K562 (cell line): ENCODE results near the gene LZTR1. TPM values are rescaled to one million over a fixed set of nuclear protein-coding genes. Genes with fewer than 3 reads are reported as not detected.

ENCODE experiments used
- ARHGAP35 ChIP-seq: fragments of 450-650 bp; IDR thresholded peaks from 2 replicates; pipeline ENCODE4 v1.6.1; 2018; ENCODE audit not compliant: partially characterized antibody
- CREM ChIP-seq: IDR thresholded peaks from 2 replicates; pipeline ENCODE4 v1.6.1; 2014; ENCODE audit warnings: antibody characterized with exemption, low read depth
- ELK1 ChIP-seq: sonication (generic); formaldehyde crosslinking; IDR thresholded peaks from 2 replicates; pipeline ENCODE4 v1.8.1; 2022; ENCODE audit warnings: missing genetic modification reagents
- FOXP1 ChIP-seq: sonication (generic); formaldehyde crosslinking; IDR thresholded peaks from 2 replicates; pipeline ENCODE4 v1.8.0; 2022; ENCODE audit warnings: mild to moderate bottlenecking, missing genetic modification reagents
- GTF2A2 ChIP-seq: IDR thresholded peaks from 2 replicates; pipeline ENCODE4 v1.6.1; 2016; ENCODE audit warnings: mild to moderate bottlenecking, missing genetic modification characterization, missing compliant biosample characterization
- HDAC1 ChIP-seq, 2 experiments: fragments of 450-650 bp; IDR thresholded peaks; 2 replicates each; pipeline ENCODE4 v1.6.1; 2016 to 2017; ENCODE audit warnings: inconsistent platforms in 1 of 2, mild to moderate bottlenecking in 1 of 2, moderate library complexity in 1 of 2
- KAT2B ChIP-seq: IDR thresholded peaks from one replicate; pipeline ENCODE4 v1.6.1; 2012; ENCODE audit warnings: low read depth, mild to moderate bottlenecking, control low read depth, inconsistent platforms, low read length, moderate library complexity
- MIER1 ChIP-seq: fragments of 450-650 bp; IDR thresholded peaks from 2 replicates; pipeline ENCODE4 v1.6.1; 2016; ENCODE audit warnings: antibody characterized with exemption, mild to moderate bottlenecking, low read depth
- MTA1 ChIP-seq: fragments of 450-650 bp; IDR thresholded peaks from 2 replicates; pipeline ENCODE4 v1.6.1; 2017; ENCODE audit warnings: borderline replicate concordance
- NCOA4 ChIP-seq: fragments of 450-650 bp; IDR thresholded peaks from 2 replicates; pipeline ENCODE4 v1.6.1; 2018; ENCODE audit warnings: mild to moderate bottlenecking; ENCODE audit not compliant: partially characterized antibody
- NRF1 ChIP-seq, 2 experiments: fragments of 450-650 bp; IDR thresholded peaks in 1 of 2; conservative IDR thresholded peaks in 1 of 2; 2 replicates each; pipeline ENCODE4 v1.6.1; 2014; ENCODE audit warnings: mild to moderate bottlenecking in 2 of 2
- POLR2A ChIP-seq: fragments of 450-650 bp; conservative IDR thresholded peaks from 2 replicates; pipeline ENCODE4 v1.6.1; 2016
- RBBP5 ChIP-seq: fragments of 200-600 bp; sonication (generic); IDR thresholded peaks from 2 replicates; pipeline ENCODE4 v1.6.1; 2012; ENCODE audit warnings: borderline replicate concordance, mild to moderate bottlenecking, low read length, control low read depth, inconsistent platforms; ENCODE audit not compliant: insufficient read depth, poor library complexity, severe bottlenecking
- SAP30 ChIP-seq: fragments of 200-600 bp; sonication (generic); IDR thresholded peaks from 2 replicates; pipeline ENCODE4 v1.6.1; 2012; ENCODE audit warnings: borderline replicate concordance, low read depth, mild to moderate bottlenecking, moderate library complexity, low read length, control low read depth, inconsistent platforms; ENCODE audit not compliant: insufficient read depth, poor library complexity, severe bottlenecking
- SIX5 ChIP-seq, 2 experiments: IDR thresholded peaks; 2 replicates each; pipeline ENCODE4 v1.6.1; 2011; ENCODE audit warnings: low read length in 2 of 2, borderline replicate concordance in 1 of 2, low read depth in 1 of 2, mild to moderate bottlenecking in 1 of 2, moderate library complexity in 1 of 2; ENCODE audit not compliant: insufficient read depth in 1 of 2
- STAT5A ChIP-seq: IDR thresholded peaks from 2 replicates; pipeline ENCODE4 v1.6.1; 2012; ENCODE audit warnings: low read length, inconsistent platforms, borderline replicate concordance
- ZC3H4 ChIP-seq: sonication (generic); formaldehyde crosslinking; IDR thresholded peaks from 2 replicates; pipeline ENCODE4 v1.9.0; 2021; ENCODE audit warnings: missing genetic modification reagents, borderline replicate concordance
- ZNF740 ChIP-seq, 3 experiments: fragments of 200-800 bp in 1 of 3; sonication (Bioruptor generic) in 1 of 3; sonication (generic) in 1 of 3; formaldehyde crosslinking in 1 of 3; IDR thresholded peaks; 2 replicates each; pipeline versions ENCODE4 v1.6.1 to v1.8.0; 2016 to 2022; ENCODE audit warnings: mild to moderate bottlenecking in 2 of 3, missing compliant biosample characterization in 2 of 3, missing genetic modification characterization in 2 of 3, missing genetic modification reagents in 1 of 3
- ZNF79 ChIP-seq: fragments of 250-450 bp; sonication (Bioruptor Pico); IDR thresholded peaks from 2 replicates; pipeline ENCODE4 v1.4.0; 2020; ENCODE audit warnings: low read depth, mild to moderate bottlenecking, moderate library complexity
- polyA plus RNA-seq, 8 experiments: library from polyadenylated mRNA; depleted of rRNA in 4 of 8; stranded (reverse) in 5 of 8; unstranded in 3 of 8; fragments of >200 nt; fragmentation: Nextera tagmentation in 2 of 8; fragmentation: Illumina TruSeq in 1 of 8; extraction: Ambion mirVana in 2 of 8; extraction: Trizol in 1 of 8; gene quantifications; 2 replicates each; pipeline versions ENCODE4 v1.2.1 to v1.2.3, GENCODE V29; 2011 to 2014; ENCODE audit warnings: inconsistent platforms in 1 of 8, missing spikeins in 1 of 8
- total RNA-seq, 7 experiments: library from RNA; depleted of rRNA in 6 of 7; stranded (reverse); fragments of >200 nt in 6 of 7; fragmentation: Illumina TruSeq in 2 of 7; extraction: Trizol in 2 of 7; gene quantifications; 2 replicates each; pipeline versions ENCODE4 v1.2.1 to v1.2.3, GENCODE V29; 2011 to 2021; ENCODE audit warnings: low replicate concordance in 1 of 7
- TF ChIP-seq, protein P1 (sequence below): fragments of 250-450 bp; sonication (Bioruptor Pico); IDR thresholded peaks from 2 replicates; pipeline ENCODE4 v1.5.0; 2021; ENCODE audit warnings: mild to moderate bottlenecking, borderline replicate concordance
- TF ChIP-seq, protein P2 (sequence below): fragments of 450-650 bp; formaldehyde crosslinking; conservative IDR thresholded peaks from 2 replicates; pipeline ENCODE4 v1.4.0; 2022; ENCODE audit warnings: mild to moderate bottlenecking, missing genetic modification characterization
- TF ChIP-seq, protein P3 (sequence below): sonication (generic); formaldehyde crosslinking; IDR thresholded peaks from 2 replicates; pipeline ENCODE4 v1.5.0; 2020; ENCODE audit warnings: missing genetic modification reagents

Gene LZTR1
- total and polyA plus RNA-seq, 9 of the 15 experiments (the other 6 are each of a cell fraction or from before 2014, with no cell fraction given), result 2.2 to 135 (median 63.0) TPM

DNA sequence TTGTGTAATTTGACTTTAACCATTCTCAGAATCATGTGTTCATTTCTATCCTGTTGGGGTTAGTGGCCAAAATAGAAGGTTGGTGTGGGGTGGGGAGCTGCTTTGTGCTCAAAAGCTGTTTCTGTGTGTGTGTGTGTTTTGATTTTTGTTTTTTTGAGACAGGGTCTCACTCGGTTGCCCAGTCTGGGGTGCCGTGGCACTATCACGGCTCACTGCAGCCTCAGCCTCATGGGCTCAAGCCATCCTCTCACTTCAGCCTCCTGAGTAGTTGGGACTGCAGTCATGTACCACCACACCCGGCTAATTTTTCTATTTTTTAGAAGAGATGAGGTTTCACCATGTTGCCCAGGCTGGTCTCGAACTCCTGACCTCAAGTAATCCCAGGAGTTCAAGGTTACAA is 33.1 kb upstream of the LZTR1 start (continued):
- TF ChIP-seq, protein P1, sequence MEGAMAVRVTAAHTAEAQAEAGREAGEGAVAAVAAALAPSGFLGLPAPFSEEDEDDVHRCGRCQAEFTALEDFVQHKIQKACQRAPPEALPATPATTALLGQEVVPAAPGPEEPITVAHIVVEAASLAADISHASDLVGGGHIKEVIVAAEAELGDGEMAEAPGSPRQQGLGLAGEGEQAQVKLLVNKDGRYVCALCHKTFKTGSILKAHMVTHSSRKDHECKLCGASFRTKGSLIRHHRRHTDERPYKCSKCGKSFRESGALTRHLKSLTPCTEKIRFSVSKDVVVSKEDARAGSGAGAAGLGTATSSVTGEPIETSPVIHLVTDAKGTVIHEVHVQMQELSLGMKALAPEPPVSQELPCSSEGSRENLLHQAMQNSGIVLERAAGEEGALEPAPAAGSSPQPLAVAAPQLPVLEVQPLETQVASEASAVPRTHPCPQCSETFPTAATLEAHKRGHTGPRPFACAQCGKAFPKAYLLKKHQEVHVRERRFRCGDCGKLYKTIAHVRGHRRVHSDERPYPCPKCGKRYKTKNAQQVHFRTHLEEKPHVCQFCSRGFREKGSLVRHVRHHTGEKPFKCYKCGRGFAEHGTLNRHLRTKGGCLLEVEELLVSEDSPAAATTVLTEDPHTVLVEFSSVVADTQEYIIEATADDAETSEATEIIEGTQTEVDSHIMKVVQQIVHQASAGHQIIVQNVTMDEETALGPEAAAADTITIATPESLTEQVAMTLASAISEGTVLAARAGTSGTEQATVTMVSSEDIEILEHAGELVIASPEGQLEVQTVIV (CRISPR knock-in tag), result no peak
- no peak for TF ChIP-seq RBBP5
- 0 out of 2 replicates have a peak, but pooled peaks have one; percentile 39 for TF ChIP-seq ZNF740 (CRISPR knock-in tag; IDR thresholded peaks at IDR 0.05)
- no peak for TF ChIP-seq ZNF740 (tag; IDR thresholded peaks at IDR 0.05)
- no peak for TF ChIP-seq MIER1
- TF ChIP-seq ELK1, result no peak
- no peak for TF ChIP-seq GTF2A2 (tag)
- TF ChIP-seq, protein P2, sequence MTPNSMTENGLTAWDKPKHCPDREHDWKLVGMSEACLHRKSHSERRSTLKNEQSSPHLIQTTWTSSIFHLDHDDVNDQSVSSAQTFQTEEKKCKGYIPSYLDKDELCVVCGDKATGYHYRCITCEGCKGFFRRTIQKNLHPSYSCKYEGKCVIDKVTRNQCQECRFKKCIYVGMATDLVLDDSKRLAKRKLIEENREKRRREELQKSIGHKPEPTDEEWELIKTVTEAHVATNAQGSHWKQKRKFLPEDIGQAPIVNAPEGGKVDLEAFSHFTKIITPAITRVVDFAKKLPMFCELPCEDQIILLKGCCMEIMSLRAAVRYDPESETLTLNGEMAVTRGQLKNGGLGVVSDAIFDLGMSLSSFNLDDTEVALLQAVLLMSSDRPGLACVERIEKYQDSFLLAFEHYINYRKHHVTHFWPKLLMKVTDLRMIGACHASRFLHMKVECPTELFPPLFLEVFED, result no peak
- TF ChIP-seq SAP30, result no peak
- TF ChIP-seq SIX5 (IDR thresholded peaks at IDR 0.05; ENCODE audit: borderline replicate concordance in 1 of 2, insufficient read depth in 1 of 2, low read depth in 1 of 2, low read length in 2 of 2), result no peak
- no peak for TF ChIP-seq HDAC1 (IDR thresholded peaks at IDR 0.05)
- peak; percentile 32 for TF ChIP-seq NCOA4
- TF ChIP-seq MTA1, result no peak
- no peak for TF ChIP-seq NRF1 (conservative IDR thresholded peaks at IDR 0.05 in 1 of 2, IDR thresholded peaks at IDR 0.05 in 1 of 2)
- TF ChIP-seq ZC3H4 (CRISPR knock-in tag), result no peak
- no peak for TF ChIP-seq FOXP1 (CRISPR knock-in tag)
- TF ChIP-seq KAT2B, result no peak
- TF ChIP-seq, protein P3, sequence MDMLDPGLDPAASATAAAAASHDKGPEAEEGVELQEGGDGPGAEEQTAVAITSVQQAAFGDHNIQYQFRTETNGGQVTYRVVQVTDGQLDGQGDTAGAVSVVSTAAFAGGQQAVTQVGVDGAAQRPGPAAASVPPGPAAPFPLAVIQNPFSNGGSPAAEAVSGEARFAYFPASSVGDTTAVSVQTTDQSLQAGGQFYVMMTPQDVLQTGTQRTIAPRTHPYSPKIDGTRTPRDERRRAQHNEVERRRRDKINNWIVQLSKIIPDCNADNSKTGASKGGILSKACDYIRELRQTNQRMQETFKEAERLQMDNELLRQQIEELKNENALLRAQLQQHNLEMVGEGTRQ, result no peak
- TF ChIP-seq CREM, result no peak
- TF ChIP-seq ARHGAP35, result peak; percentile 63
- no peak for TF ChIP-seq STAT5A
- 0 out of 2 replicates have a peak, but pooled peaks have one; percentile 41 for TF ChIP-seq POLR2A
- no peak for TF ChIP-seq ZNF79
